CD4-positive, alpha-beta T cell treated with Interferon gamma for 1 hour (primary cell): Measurements from ENCODE around the gene FMN1.

ENCODE experiments used
- DNase-seq: peaks from one replicate; pipeline ENCODE4 v3.0.0-alpha.2; 2020

The FMN1 gene

DNA sequence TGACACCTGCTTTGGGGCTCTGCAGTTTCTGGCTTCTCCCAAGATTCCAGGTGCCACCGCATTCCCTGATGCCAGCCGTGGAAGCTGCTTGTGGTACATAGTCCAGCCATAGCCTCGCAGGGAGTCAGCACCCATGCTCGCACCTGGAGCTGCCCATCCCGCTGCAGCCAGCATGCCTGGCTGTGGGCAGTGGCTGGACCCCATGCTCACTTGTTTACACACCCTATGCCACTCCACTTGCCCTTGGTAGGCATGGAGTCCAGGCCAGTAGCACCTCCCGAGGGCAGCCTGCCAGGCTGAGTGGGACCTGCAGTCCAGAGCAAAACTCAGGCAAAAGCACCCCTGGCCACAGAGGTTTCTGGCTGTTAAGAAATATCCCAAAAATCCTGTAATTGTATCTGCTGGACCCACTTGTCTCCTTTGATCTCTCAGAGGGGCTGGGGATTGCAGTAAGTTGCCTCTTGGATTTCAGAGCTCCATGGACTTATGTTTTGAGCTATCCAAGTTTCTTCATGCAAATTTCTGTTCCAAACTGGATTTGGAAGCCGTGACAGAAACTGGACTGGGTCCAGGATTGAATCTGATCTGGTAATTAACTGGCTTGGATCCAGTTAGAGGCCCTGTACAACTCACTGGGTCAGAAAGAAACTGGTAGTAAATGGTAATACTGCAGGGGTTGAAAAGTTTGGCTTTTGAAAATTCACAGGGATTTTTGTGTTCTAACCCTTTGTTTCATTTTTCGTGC, 149.3 kb downstream of the FMN1 start:
- no peak for DNase-seq

DNA sequence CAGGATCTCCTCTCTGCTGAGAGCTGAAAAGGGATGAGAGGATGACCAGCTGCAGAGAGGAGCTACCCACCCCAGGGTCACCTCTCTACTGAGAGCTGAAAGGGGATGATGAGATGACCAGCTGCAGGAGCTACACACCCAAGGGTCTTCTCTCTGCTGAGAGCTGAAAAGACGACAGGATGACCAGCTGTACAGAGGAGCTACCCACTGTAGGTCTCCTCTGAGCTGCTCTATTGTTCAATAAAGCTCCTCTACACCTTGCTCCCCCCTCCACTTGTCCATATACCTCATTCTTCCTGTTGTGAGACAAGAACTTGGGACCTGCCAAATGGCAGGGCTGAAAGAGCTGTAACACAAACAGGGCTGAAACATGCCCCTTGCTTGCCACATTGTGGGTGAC, 149.9 kb downstream of the FMN1 start:
- no peak for DNase-seq

- DNase-seq, result no peak
These were observed 150.9 kb downstream of the FMN1 start for GRCh38 chr15:33043636-33044035.

- DNase-seq, result no peak
These were observed 154.0 kb downstream of the FMN1 start for GRCh38 chr15:33040496-33040895.

- DNase-seq, result no peak
These were observed 159.9 kb downstream of the FMN1 start for GRCh38 chr15:33034588-33034987.

GRCh38 chr15:33032053-33032452, 162.5 kb downstream of the FMN1 start:
- no peak for DNase-seq

DNA sequence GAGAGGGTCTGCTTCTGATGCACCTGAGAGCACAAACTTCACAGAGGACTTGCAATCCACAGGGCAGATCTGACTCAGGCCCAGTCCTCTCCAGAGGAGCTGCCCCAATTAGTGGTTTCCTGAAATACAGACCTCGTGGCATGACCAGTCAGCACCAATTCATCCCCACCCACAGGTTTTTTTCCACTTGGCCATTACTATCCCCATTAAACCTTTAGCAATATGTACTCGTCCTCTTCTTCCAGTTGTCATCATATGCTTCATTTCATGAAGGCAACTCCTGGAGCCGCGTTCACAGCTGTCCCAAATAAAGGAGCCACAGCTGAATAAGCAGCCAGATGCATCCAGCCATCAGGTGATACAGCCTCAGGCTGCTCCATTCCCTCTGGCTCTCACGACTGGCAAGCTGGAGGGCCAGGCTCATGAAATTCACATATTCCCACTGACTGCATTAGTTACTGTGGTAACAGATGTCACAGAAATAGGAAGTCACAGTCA, 163.1 kb downstream of the FMN1 start:
- DNase-seq, result no peak

DNA sequence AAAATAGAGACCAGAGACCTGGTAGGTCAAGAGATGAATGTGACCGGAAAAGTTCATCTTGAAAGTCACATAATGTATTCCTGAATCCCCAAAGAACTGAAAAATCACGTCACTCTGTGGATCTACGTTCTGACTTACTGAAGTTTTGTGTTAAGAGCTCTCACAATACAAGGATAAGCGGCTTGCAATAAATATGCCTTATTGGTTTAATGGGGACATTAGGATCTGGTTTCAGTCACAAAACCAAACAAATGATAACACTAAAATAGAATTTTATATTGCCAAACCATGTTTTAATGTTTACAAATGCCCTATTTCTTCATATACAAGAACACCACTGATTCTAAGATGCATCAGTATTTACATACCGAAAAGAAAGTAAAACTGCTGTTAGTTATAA, 164.2 kb downstream of the FMN1 start:
- no peak for DNase-seq

DNA sequence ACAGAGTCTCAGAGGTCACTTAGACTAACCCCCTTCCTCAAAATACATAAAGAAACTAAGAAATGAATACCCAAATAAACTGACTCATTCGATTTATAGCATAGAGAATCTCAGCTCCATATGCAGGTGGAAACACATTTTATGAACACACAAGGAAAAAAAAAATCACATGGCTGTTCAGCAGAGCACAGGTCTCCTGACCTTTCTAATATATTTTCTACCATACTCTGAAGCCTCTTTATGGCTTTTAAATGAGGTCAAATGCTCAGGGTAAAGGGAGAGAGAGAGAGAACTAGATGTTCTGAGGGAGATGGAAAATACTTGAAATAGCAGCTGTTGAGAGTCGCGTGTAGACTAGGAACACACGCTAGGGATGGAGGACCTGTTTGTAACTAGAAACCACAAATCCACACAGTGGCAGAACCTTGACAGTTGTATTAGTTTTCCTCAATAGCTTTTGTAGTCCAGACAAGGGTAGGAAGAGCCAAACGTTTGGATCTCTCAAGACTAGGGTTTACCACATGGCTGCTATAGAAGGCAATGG, 165.3 kb downstream of the FMN1 start:
- DNase-seq, result no peak

- DNase-seq, result no peak
These were observed 166.0 kb downstream of the FMN1 start for GRCh38 chr15:33028495-33028894.

GRCh38 chr15:33027306-33028035, 167.0 kb downstream of the FMN1 start:
- no peak for DNase-seq

DNA sequence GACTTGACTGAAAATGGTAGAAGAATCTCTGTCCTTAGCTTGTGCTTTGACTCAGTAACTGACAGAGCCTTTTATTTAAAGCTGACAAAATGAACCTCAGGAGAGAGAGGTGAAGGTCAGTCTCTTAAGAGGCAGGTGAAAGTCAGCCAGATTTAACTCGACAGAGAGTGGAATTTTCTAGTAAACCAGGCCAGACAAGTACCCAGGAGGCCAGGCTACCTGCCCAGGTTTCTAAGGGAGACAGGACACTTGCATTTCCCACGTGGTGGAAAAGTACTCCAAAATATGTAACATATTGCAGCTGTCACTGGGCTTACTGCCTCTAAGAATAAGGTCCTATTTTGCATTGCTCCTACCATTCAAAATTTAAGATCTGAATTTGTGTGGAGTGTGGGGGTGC, 167.9 kb downstream of the FMN1 start:
- no peak for DNase-seq

DNA sequence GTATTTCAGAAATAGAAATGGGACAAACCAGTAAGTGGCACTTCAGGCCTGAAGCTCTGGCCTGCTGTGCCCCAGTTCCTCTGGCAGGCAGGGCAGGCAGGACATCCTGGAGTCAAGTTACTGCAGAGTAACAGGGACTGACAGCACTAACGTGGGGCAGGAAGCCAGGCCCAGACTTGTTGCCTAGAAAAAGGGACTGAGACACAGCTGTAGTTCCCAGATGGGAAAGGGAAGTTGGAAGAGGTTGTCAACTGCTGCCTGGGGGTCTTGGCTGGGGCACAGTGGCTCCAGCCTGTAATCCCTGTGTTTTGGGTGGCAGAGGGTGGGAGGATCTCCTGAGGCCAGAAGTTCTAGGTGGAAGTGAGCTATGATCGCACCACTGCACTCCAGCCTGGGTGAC, 171.9 kb downstream of the FMN1 start:
- no peak for DNase-seq

DNA sequence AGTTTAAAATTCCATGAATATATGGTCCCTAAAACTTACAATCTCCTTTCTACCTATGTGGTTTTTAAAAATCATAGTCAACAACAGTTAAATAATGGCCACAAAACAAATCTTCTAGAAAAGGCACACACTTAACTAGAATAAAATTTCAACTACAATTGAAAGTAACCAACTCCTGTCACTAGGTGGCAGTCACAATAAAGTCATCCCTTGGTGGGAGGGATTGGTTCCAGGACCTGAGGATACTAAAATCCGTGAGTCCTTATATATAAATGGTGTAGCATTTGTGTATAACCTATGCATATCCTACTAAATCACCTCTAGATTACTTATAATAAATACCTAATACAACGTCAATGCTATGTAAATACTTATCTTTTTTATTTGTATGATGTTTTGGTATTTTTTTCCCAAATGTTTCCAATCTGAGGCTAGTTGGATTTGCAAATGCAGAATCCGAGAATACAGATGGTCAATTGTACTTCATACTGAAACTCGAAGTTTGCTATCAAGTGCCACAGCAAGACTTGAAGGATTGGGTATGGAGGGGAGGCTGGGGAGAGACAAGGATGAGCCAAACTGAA, 172.6 kb downstream of the FMN1 start:
- DNase-seq, result no peak

- DNase-seq, result no peak
These were observed 175.0 kb downstream of the FMN1 start for GRCh38 chr15:33019354-33019981.

GRCh38 chr15:33016405-33017024, 178.0 kb downstream of the FMN1 start:
- DNase-seq, result no peak

- DNase-seq, result no peak
These were observed 179.9 kb downstream of the FMN1 start for GRCh38 chr15:33014586-33014985.

DNA sequence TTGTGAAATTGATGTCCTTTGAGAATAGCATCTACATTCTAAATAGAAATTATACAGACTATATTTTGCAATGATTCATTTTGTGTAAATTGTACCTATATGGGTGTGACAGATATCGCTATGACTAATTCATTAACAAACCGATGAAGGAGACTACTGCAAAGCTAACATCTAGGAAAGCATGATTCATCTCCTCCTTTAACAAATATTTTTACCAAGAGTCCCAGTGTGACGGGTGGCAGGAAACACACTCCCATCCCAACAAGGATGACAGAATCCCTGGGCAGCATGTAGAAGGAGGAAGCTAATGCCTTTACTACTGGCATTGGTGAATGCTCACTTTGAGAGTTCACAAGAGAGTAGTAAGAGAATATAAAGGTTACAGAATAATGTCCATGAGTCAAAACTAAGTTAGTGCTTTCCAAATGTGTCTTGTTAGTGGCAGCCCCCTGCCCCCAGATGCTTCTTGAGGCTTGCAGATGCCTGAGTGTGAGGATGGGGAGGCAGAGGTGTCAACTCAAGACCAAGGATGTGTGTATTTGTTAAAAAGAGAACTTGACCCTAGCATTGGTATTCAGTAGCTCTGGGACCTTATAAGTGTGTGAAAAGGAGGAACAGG, 180.6 kb downstream of the FMN1 start:
- DNase-seq, result no peak

DNA sequence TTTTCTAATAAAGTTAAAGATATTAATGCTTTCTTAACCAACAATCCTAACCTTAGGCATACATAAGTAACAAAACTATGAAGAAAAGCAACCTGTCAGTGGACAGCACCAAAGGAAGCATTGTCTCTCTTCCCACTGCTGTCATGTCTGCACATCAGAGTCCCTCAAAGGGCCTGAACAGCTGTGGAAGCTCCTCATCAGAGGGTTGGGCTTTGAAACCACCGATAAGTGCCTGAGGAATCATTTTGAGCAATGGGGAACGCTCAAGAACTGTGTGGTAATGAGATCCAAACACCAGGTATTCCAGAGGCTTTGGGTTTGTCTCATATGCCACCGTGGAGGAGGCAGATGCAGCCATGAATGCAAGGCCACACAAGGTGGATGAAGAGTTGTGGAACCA, 182.5 kb downstream of the FMN1 start:
- no peak for DNase-seq

GRCh38 chr15:33009603-33010002, 184.9 kb downstream of the FMN1 start:
- no peak for DNase-seq

DNA sequence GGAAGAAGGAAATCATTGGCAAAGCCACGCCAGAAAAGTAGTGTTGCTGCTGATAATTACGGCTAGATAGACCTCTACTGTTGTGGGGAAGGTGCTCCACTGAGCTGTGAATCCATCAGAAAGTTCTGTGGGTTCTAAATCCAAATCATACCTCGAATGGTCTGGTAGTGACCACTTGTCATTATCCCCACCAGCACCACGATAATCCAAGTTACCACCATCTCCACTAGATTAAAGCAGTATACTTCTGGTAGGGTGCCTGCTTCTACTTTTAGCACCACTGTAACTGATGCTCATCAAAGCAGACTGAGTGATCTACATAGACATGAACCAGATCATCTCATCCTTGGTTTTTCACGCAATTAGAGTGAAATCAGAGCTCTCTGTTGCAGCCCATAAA, 185.5 kb downstream of the FMN1 start:
- no peak for DNase-seq

GRCh38 chr15:33008284-33008995, 186.1 kb downstream of the FMN1 start:
- no peak for DNase-seq
